ENCODE data around the gene CFAP119.
A peak's percentile ranks its signal among the peaks of the same experiment; 100 is the strongest.

The CFAP119 gene

GRCh38 chr16:30740364-30741251, 21.3 kb downstream of the CFAP119 start:
- DNase-seq (ENCODE audit: low read depth), result no peak

- no peak for DNase-seq (ENCODE audit: low read depth)
Measured at GRCh38 chr16:30738984-30739951, 22.6 kb downstream of the CFAP119 start.

GRCh38 chr16:30737794-30738648, 23.8 kb downstream of the CFAP119 start:
- no peak for DNase-seq (ENCODE audit: low read depth)

- no peak for DNase-seq (ENCODE audit: low read depth)
Measured at GRCh38 chr16:30736995-30737793, 24.7 kb downstream of the CFAP119 start.

DNA sequence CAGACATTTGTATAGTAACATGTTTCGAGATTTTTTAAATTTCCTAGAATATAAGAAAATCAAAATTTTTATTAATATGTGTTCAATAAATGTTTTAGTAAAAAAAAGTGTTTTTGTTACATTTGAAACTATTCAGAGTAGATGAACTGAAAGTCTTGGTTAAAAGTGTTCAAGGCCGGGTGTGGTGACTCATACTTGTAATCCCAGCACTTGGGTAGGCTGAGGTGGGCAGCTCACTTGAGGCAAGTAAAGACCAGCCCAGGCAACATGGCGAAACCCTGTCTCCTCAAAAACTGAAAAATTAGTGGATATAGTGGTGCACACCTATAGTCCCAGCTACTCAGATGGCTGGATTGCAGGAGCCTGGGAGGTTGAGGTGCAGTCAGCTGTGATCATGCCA, 30.5 kb downstream of the CFAP119 start:
- DNase-seq (ENCODE audit: low read depth), result no peak

GRCh38 chr16:30728899-30729672, 32.8 kb downstream of the CFAP119 start:
- no peak for DNase-seq (ENCODE audit: low read depth)

GRCh38 chr16:30728321-30728720, 33.5 kb downstream of the CFAP119 start:
- DNase-seq (ENCODE audit: low read depth), result no peak

DNA sequence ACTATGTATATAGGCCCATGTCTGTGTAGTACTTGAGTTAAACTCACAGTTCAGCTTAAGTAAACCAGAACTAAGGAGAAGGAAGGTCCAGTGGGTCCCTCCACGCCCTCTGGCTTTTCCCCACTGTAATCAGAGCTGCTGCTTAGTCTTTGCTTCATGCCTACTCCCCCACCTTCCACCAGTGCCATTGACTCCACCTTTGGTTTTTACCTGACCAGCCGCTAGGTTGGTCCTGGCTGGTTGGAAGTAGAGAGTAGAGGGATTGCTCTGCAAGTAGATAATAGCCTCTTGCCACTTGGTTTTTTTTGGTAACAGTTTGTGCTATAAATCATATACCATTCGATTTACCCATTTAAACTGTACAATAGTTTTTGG, 36.5 kb downstream of the CFAP119 start:
- DNase-seq (ENCODE audit: low read depth), result no peak

DNA sequence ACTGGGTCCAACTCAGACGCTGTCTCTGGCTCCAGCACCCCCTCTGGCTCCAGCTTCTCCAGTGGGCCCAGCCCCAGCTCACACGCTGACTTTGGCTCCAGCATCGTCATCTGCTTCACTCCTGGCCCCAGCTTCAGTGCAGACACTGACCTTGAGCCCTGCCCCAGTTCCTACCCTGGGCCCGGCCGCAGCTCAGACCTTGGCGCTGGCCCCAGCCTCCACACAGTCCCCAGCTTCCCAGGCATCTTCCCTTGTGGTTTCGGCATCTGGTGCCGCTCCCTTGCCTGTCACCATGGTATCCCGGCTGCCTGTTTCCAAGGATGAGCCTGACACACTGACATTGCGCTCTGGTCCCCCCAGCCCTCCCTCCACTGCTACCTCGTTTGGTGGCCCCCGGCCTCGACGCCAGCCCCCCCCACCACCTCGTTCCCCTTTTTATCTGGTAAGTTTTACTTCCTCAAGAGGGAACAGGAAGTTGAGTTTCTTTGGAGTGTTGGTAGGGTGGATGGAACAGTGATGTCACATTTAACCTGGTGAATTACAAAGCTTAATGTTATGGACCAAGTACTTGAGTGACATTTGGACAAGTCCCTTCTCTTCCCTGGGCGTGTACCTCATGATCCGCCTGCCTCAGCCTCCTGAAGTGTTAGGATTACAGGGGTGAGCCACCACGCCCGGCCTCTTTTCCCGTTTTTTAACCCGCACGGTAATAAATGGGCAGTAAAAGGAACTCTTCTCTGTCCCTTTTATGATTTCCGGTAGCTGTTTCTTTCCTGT, 37.0 kb downstream of the CFAP119 start:
- no peak for DNase-seq (ENCODE audit: low read depth)

- DNase-seq (ENCODE audit: low read depth), result no peak
Measured at GRCh38 chr16:30723725-30724355, 38.0 kb downstream of the CFAP119 start.

- DNase-seq (ENCODE audit: low read depth), result no peak
Measured at GRCh38 chr16:30722916-30723315, 38.9 kb downstream of the CFAP119 start.

- no peak for DNase-seq (ENCODE audit: low read depth)
Measured at GRCh38 chr16:30722443-30722842, 39.4 kb downstream of the CFAP119 start.

- no peak for DNase-seq (ENCODE audit: low read depth)
Measured at GRCh38 chr16:30721606-30722005, 40.3 kb downstream of the CFAP119 start.

GRCh38 chr16:30721167-30721566, 40.7 kb downstream of the CFAP119 start:
- DNase-seq (ENCODE audit: low read depth), result no peak

DNA sequence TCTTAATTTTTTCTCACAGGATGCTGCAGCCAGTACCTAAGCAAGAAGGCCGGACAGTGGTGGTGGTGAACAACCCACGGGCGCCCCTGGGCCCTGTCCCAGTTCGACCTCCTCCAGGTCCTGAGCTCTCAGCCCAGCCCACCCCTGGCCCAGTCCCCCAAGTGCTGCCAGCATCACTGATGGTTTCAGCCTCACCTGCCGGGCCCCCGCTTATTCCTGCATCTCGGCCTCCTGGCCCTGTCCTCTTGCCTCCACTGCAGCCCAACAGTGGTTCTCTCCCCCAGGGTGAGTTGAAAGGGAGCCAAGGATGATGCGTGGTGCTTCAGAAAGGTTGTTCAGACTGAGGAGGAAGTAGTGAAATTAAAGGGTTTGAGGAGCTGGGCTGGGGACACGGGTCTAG, 41.2 kb downstream of the CFAP119 start:
- DNase-seq (ENCODE audit: low read depth), result no peak

DNA sequence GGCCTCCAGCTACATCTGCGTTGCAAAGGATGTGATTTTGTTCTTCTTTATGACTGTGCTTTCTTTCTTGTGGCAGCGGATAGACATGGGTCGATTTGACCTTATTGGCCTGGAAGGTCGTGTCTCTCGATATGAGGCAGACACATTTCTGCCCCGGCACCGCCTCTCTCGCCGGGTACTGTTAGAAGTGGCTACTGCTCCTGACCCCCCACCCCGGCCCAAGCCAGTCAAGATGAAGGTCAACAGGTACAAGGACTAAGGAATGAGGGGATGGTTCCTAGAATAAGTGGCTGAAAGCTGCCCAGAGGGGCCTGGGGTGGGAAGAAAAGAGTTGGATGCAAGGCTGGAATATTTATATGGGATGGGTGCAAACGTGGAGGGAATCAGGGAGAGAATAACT, 41.8 kb downstream of the CFAP119 start:
- no peak for DNase-seq (ENCODE audit: low read depth)

DNA sequence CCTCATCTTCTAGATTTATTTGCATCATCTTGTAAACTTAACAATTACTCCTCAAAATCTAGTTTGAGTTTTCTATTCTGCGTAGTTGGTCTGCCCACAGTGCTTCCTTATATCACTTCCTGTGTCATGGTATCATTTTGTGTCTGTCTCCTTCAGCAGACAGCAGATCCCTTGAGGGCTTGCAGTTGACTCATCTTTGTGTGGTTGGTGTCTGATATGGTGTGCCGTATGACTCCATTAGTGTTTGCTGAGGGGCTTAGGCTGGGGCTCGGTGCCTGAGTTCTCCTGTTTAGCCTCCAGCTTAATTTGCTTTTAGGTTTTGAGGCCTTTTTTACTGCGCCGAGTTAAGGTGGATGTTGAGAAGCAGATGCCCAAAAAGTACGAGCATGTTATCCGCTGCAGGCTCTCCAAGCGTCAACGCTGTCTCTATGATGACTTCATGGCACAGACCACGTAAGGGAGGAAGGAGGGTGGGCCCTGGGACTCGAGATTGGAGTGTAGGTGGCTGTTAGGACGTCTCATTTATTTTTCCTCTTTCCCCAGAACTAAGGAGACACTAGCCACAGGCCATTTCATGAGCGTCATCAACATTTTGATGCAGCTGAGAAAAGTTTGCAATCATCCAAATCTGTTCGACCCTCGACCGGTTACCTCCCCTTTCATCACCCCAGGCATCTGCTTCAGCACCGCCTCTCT, 46.0 kb downstream of the CFAP119 start:
- peak; percentile 41 for DNase-seq (ENCODE audit: low read depth)

GRCh38 chr16:30711712-30712111, 50.1 kb downstream of the CFAP119 start:
- no peak for DNase-seq (ENCODE audit: low read depth)

All from activated gamma-delta T cell treated with anti-CD3 and anti-CD28 coated beads, Interleukin-2, amount 50 U/mL, for 16 hours (primary cell).